KOPT-K1 (cell line): Measurements from ENCODE around the gene RHOC.

ENCODE experiments used
- H3K27ac ChIP-seq: fragments of 200-600 bp; sonication (generic); 2 replicates; pipeline ENCODE4 v1.5.1; 2016; ENCODE audit warnings: antibody characterized with exemption, mild to moderate bottlenecking, low read depth, low read length; ENCODE audit not compliant: poor library complexity, severe bottlenecking
- H3K36me3 ChIP-seq: fragments of 200-600 bp; sonication (generic); 2 replicates; pipeline ENCODE4 v1.5.1; 2017; ENCODE audit warnings: antibody characterized with exemption, mild to moderate bottlenecking, low read length, moderate library complexity; ENCODE audit not compliant: insufficient read depth
- H3K9me3 ChIP-seq: fragments of 200-600 bp; sonication (generic); 2 replicates; pipeline ENCODE4 v1.5.1; 2017; ENCODE audit warnings: antibody characterized with exemption, low read length, mild to moderate bottlenecking; ENCODE audit not compliant: insufficient read depth, poor library complexity, severe bottlenecking

The RHOC gene

DNA sequence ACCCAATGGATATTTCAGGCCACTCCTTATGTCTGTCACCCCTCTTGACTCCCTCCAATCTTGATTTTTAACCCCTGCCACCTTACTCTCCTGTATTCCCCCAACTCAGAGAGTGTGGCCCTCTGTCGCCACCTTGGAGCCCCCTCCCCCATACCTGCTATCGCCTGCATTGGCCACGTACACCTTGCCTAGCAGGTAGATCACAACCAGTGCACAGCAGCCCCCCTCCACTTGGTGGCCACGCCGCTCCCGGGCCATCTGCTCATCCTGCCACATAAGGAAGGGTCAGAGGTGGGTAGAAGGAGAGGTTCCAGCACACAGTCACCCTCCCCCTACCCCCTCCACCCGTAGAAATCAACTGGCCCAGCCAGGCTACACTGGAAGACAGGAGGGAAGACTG, 5.3 kb upstream of the RHOC start:
- Histone ChIP-seq H3K36me3 (no peaks in the 10 kb centered on the region), H3K27ac (no peak overlapping the region)

DNA sequence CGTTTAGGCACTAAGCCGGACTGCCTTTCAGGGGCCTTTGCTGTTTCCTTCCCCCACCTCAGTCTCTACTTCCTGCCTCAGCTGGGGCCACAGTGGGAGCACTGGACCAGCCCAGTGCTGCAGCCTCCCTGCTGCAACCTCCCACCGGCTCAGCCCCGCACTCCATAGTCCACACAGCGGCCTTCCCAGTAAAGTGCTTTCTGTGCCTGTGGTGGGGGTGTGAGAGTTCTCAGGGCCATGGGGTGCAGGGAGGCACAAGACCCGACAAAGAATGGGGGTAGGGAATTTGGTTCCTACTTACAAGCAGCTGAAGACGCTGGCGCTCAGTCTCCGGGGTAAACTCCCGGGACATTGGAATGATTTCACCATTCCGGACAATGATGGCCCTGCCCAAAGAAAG, 4.7 kb upstream of the RHOC start:
- no peaks in the 10 kb centered on the region for H3K9me3 ChIP-seq
- no peak overlapping the region for H3K27ac ChIP-seq
- no peaks in the 10 kb centered on the region for H3K36me3 ChIP-seq

More for the DNA sequence above, 5.3 kb upstream of the RHOC start:
- no peaks in the 10 kb centered on the region for H3K9me3 ChIP-seq

DNA sequence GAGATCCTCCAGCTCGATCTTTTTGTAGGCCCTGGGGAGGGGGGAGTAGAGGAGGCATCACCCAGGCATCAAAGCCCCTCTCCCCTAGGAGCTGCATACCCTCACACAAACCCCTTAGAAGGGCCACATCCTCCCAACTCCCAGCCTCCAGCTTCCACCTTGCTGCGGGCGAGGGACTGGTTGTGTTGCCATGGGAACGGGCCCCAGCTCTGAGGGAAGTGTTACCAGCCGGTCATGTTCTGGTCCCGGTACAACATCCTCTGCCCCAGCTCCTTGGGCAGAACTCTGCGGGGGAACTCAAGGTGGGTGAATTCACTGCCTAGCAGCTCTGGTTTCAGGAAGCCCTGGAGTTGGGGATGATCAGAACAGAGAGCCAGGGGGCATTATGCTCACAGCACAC, 4.1 kb upstream of the RHOC start:
- H3K27ac ChIP-seq, result no peak overlapping the region
- no peaks in the 10 kb centered on the region for H3K36me3 ChIP-seq
- H3K9me3 ChIP-seq, result no peaks in the 10 kb centered on the region

DNA sequence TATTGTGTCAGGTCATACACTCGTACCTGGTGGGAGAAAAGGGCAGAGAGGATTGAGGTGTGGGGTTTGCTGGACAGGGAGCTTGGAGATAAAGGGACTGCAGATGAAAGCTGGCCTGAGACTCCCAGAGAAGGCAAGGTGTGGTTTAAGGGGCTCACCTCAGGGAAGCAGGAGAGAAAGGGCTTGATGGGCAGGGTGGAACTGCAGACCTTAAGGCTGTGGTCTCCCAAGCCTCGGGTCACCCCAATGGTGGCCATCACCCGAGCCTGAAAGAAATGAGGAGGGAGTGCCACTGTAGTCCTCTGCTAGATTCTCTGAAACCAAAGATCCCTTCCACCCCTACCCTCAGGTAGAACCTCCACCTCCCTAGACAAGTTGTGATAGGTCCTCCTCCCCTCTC, 3.7 kb upstream of the RHOC start:
- no peaks in the 10 kb centered on the region for H3K9me3 ChIP-seq
- H3K36me3 ChIP-seq, result no peaks in the 10 kb centered on the region
- no peak overlapping the region for H3K27ac ChIP-seq

DNA sequence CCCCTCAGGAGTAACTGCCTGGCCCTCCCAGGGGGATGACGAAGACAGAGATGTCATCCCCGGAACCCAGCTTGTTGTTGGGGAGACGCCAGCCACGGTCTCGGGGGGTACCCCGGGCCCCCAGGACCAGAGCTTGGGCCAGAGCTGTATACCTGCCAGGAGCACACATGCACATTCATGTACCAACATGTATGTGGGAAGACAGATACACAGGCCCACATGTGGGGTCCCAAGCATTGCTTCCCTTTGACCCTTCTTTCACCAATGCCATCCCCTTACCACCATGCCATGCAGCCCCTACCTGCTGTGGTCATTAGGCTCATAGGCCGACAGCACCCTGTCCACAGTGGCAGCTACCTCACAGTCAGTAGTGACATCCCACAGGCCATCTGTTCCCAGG, 3.2 kb upstream of the RHOC start:
- Histone ChIP-seq H3K36me3 (no peaks in the 10 kb centered on the region), H3K9me3 (no peaks in the 10 kb centered on the region), H3K27ac (no peak overlapping the region)

DNA sequence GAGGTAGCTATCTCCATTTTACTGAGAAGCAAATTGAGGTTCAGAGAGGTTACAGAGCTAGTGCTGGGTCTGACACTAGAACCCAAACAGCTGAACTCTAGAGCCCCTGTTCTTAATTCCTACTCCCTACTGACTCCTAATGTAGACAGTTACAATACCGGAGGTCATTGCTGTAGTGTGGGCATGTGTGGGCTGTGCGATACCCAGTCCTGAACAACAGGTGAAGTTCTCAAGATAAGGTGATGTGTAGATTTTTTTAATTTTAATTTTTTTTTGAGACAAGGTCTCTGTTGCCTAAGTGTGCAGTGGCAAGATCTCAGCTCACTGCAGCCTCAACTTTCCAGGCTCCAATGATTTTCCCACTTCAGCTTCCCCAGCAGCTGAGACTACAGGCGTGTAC, 1.6 kb upstream of the RHOC start:
- H3K27ac ChIP-seq, result no peak overlapping the region
- H3K9me3 ChIP-seq, result no peaks in the 10 kb centered on the region
- no peaks in the 10 kb centered on the region for H3K36me3 ChIP-seq

DNA sequence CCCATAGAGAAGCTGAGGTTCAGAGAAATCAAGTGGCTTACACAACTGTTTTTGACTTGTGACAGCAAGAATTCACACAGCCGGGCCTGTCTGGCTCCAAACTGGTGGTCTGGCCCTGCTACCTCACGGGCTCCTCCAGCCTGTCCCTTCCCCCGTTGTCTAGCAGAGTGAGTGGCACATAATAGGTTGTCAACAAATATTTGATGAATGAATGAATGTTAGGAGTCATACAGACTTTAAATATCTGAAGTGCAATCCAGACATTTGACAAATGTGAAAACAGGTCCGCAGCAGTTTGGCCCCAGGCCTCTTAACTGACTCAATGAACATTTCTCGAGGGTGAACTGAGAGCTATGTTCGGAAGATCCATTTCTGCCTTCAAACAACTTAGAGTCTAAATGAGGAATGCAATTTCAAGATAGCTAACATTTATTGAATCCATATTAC, 1.1 kb upstream of the RHOC start:
- Histone ChIP-seq H3K36me3 (no peaks in the 10 kb centered on the region), H3K27ac (no peak overlapping the region), H3K9me3 (no peaks in the 10 kb centered on the region)

DNA sequence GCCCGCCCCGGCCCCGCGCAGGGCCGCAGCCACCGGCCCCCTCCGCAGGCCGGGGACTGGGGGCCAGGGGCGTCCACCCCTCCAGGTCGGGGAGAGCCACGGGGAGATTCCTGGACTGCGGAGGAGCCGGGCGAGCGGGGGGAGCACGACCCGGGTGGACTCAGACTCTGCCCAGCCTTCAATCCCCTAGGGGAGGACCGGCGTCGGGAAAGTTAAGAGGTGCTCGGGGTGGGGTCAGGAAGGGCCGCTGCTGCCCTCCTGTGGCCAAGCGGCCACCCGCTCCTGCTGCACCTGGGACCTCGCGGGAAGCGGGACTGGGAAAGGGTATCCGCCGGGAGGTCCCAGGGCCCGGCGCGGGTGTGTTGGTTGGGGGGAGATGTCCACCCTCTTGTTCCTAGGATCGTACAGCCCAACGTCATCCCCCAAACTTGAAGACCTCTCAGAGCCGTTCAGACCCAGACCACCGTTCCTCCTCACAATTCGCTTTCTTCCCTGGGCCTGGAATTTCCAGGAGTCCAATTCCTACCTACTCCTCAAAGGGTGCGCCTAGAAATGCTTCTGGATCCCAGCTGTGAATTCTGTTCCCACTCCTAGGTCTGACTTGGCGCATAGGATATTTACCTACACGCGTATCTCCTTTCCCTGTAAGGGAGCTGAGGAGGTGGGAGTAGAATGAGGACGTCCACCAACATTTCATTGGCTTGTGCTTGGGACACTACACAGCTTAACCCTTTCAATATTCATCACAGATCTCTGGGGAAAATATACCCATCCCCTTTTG, 484 bp upstream of the RHOC start:
- H3K27ac ChIP-seq, result no peak overlapping the region
- H3K9me3 ChIP-seq, result no peaks in the 10 kb centered on the region
- H3K36me3 ChIP-seq, result 0 out of 2 replicates have a peak, but pooled peaks cover under 1% of the 10 kb centered on the region

DNA sequence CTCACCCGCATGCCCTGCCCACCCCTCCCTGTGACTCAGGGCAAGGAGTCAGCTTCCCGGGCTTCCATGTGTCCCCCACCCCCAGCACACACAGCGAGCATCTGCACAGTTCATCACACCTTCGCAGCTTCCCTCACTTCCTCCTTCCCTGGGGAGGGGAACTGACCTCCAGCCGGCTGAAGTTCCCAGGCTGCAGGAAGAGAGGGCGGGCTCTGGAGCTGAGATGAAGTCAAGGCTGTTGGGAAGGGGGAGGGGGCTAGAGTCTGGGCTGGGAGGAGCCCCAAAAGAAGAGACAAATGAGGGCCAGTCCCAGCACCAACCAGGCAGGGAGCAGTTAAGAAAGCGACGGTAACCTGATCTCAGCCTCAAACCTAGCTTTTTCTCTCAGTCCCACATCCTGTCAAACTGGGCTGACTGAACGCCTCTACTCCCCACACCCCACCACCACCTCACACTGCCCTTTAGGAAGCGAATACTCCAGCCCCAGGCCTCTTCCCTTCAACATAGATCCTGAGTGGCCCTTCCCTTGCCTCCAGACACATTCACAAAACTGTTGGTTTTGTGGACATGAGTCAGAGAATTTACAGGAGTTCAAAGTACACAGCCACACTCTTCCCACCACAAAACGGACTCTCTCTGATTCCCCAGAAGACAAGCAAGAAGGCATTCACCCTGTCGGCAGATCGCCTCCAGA, 1.8 kb downstream of the RHOC start:
- Histone ChIP-seq H3K27ac (peak overlapping the region; percentile 71), H3K36me3 (peaks cover 24% of the 10 kb centered on the region), H3K9me3 (no peaks in the 10 kb centered on the region)

DNA sequence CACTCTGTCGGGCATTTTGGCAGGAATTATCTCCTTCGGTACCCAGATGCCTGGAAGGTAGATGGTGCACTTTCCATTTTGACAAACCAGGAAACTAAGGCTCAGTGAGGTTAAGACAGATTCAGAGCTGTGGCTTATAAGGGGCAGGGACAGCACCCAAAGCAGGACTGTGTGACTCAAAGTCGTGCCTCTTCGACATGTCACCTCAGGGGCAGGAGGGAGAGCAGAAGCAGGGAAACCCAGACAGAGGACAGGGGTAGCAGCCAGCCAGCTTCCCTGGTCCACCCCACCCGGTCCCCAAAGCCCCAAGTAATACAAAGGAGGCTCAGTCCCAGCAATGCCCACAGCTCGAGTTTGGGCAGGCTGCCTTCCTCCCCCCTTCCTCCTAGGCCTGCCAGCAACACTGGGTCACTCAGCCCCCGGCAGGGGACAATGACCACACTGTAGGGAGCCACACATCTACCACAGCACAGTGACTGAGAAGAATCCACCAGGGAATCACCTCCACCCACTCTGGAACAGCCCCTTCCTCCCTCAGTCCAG, 2.5 kb downstream of the RHOC start:
- Histone ChIP-seq H3K36me3 (peaks cover 30% of the 10 kb centered on the region), H3K27ac (peak overlapping the region; percentile 71), H3K9me3 (no peaks in the 10 kb centered on the region)

DNA sequence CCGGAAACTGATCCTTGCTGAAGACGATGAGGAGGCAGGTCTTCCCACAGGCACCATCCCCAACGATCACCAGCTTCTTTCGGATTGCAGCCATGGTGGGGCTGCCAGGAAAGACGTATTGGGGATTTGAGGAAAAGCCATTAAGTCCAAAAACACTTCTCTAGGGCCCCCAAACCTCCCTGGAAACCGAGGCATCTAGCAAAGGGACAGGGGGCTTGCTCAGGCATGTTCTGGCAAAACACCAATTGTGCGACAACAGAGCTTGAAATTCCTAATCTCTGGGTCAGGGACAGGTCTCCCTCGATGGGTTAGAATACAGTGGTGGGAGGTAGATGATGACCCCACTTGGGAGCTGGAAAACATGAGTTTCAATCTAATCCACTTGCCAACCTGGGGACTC, 3.2 kb downstream of the RHOC start:
- H3K9me3 ChIP-seq, result no peaks in the 10 kb centered on the region
- H3K27ac ChIP-seq, result no peak overlapping the region
- H3K36me3 ChIP-seq, result peaks cover 38% of the 10 kb centered on the region

DNA sequence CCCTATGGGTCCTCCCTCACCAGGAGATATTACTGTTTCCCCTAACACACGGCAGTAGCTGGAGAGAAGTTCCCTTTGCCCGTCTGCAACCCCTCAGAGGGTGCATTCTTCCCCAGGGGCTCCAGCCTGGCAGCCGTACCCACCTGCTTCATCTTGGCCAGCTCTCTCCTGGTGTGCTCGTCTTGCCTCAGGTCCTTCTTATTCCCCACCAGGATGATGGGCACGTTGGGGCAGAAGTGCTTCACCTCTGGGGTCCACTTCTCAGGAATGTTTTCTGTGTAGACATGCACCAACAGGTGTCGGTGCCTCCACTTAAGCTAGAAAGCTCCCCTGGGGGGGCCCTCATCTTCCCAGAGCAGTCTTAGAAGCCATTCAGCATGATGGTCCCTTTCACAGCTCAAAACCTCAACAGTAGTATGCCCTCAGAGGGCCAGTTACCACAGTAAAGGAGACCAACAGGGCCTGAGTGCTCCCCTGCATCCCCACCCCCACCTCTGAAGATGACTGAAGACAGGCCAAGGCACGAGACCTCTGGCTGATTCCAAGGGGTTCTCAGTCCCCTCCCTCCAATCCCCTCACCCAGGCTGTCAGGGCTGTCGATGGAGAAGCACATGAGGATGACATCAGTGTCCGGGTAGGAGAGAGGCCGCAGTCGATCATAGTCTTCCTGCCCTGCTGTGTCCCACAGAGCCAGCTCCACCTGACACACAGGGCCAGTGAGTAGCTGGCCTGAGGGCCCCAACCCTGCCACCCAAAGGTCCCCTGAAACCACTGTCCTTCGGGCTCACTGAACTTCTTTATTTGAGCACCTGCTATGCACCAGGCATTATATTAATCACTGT, 4.3 kb downstream of the RHOC start:
- Histone ChIP-seq H3K27ac (no peak overlapping the region), H3K9me3 (no peaks in the 10 kb centered on the region), H3K36me3 (peaks cover 48% of the 10 kb centered on the region)

DNA sequence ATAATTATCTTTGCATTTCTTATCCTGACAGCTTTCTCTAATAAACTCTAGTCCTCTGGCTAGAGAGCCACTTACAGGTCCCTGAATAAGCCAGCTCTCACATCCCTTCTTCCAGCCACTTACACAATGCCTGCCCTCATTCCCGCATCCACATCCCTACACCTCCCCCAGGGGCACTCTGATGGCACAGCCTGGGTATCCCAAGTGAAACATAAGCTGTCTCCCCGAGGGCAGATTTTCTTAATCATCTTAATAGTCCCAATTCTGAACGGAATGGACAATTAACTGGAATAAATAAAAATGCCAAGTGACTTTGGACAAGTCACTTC, 4.9 kb downstream of the RHOC start:
- no peaks in the 10 kb centered on the region for H3K9me3 ChIP-seq
- no peak overlapping the region for H3K27ac ChIP-seq
- H3K36me3 ChIP-seq, result peaks cover 54% of the 10 kb centered on the region

DNA sequence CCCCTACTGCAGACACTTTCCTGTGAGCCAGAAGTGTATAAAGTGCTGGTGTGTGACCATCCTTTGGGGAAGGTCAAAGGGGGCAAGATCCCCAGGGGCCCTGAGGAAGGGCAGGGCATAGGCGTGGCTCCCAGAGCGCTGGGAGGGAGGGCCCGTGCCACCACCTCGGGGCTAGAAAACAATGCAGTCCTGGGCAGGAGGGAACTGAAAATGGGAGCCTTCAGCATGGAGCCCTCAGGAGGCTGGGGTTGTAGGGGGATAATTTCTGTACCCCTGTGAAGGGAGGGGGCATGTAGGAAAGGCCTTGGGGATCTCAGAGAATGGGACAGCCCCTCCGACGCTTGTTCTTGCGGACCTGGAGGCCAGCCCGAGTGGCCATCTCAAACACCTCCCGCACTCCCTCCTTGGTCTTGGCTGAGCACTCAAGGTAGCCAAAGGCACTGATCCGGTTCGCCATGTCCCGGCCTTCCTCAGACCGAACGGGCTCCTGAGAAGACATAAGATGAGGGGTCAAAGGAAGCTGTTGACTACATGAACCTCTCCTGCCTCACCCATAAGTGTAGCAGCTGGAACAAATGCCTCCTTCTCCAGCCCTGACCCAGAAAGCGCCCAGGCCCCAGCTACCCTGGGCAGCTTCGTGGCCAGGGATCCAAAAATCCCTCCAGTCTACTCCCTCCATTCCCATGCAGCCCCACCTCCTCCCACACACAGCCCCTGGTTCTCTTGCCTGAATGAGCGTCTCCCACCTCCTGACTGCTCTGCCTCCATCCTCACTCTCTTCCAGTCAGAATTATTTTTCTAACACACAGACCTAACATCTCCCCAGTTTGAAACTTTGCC, 5.5 kb downstream of the RHOC start:
- no peaks in the 10 kb centered on the region for H3K9me3 ChIP-seq
- H3K36me3 ChIP-seq, result peaks cover 60% of the 10 kb centered on the region
- H3K27ac ChIP-seq, result peak overlapping the region; percentile 17
